HPDE6-E6E7 (cell line): ENCODE data around the gene ATAD2B.
"Not testable (repeated sequence)": the region's sequence is repeated elsewhere in the genome, so short reads cannot be mapped to it uniquely, and the experiment has no call there.

Experiments
- DNase-seq: peaks from one replicate; pipeline ENCODE4 v3.0.0; 2011; ENCODE audit warnings: missing footprints; ENCODE audit errors: extremely low spot score

ATAD2B gene

DNA sequence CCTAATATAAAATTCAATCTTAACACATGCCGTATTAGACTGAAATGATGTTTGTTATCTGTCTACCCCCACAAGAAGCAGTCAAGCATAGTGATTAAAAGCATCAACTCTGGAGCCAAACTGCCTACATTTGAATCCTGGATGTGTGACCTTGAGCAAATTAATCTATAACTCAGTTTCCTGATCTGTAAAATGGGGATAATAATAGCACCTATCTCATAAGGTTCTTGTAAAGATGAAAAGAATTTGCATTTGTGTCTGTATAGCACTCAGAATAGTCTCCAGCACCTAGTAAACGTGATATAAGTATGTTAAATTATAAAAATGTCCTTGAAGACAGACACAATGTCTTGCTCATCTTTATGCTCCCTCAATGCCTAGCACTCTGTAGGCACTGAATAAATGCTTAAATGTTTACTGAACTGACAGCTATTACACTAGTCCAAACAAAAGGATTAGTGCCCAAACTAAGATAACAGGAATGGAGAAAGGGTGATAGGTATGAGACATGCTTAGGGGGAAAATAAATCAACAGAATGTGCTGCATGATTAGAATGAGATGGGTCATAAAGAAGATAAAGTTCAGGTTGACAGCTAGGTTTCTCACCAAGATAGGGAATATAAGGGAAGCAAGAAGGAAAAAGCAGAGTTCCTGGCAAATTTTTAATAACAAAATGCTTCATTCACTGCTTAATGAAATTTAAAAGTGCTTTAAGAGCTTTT, 180.6 kb downstream of the ATAD2B start:
- DNase-seq: no peak

DNA sequence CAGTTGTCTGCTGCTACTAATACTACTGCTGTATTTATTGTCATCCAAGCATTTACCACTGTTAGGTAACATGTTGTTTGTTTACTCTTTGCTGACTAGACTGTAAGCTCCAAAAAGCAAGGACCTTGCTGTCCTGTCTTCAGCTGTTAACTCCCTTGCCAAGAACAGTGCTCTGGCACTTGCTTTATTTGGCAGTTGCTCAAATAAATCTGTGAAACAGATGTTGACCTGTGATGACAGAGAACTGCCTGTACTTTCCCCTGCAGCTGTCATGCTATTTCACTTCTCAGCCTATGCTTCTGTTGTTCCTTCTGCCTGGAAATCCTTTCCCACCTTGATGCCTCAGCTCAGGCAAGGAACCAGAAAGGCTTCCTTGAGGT, 181.2 kb downstream of the ATAD2B start:
- no peak for DNase-seq

DNA sequence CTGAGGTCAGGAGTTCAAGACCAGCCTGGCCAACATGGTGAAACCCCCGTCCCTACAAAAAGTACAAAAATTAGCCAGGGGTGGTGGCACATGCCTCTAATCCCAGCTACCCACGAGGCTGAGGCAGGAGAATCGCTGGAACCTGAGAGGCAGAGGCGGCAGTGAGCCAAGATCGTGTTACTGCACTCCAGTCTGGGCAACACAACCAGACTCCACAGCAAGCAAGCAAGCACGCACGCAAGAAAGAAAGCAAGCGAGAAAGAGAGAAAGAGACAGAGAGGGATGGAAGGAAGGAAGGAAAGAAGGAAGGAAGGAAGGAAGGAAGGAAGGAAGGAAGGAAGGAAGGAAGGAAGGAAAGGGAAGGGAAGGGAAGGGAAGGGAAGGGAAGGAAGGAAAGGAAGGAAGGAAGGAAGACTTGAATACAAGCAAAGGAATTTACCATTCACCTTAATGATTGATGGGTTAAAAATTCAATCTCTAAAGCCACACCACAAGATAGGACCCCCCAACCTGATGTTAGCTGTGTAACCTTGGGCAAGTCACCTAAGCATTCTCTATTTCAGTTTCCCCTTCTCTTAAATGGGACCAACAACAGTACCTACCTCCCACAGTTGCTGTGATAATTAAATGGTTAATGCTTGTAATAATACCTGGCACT, 181.7 kb downstream of the ATAD2B start:
- no peak for DNase-seq

DNA sequence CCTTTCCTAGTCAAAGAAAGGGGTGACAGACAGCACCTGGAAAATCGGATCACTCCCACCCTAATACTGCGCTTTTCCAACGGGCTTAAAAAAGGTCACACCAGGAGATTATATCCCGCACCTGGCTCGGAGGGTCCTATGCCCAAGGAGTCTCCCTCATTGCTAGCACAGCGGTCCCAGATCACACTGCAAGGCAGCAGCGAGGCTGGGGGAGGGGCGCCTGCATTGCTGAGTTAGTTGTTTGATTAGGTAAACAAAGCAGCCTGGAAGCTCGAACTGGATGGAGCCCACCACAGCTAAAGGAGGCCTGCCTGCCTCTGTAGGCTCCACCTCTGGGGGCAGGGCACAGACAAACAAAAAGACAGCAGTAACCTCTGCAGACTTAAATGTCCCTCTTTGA, 190.1 kb downstream of the ATAD2B start:
- not testable (repeated sequence) for DNase-seq

DNA sequence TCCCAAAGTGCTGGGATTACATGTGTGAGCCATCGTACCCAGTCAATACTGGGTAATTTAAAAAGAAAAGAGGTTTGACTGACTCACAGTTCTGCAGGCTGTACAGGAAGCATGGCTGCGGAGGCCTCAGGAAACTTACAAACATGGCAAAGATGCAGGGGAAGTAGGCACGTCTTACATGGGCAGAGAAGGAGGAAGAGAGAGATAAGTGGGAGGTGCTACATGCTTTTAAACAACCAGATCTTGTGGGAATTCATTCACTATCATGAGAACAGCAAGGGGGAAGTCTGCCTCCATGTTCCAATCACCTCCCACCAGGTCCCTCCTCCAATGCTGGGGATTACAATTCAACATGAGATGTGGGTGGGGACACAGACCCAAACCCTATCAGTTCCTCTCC, 192.5 kb downstream of the ATAD2B start:
- no peak for DNase-seq

DNA sequence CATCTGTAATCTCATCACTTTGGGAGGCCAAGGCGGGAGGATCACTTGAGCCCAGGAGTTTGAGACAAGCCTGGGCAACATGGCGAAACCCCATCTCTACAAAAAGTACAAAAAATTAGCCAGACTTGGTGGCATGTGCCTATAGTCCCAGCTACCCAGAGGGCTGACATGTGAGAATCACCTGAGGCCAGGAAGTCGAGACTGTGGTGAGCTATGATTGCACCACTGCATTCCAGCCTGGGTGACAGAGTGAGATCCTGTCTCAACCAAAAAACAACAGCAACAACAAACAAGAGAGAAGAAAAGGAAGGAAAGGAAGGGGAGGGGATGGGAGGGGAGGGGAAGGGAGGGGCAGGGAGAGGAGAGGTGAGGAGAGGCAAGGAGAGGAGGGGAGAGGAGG, 203.9 kb downstream of the ATAD2B start:
- DNase-seq: not testable (repeated sequence)

DNA sequence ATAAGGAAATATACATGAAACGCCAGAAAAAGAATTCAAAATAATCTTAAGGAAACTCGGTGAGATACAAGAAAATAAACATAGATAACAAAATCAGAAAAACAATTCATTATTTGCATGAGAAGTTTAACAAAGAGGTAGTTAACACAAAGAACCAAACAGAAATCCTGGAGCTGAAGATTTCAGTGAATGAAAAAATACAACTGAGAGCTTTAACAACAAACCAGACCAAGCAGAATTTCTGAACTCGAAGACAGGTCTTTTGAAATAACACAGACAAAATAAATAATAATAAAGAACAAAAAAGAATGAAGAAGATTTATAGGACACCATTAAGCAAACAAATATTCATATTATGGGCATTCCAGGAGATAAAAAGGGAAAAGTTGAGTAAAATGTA, 204.7 kb downstream of the ATAD2B start:
- DNase-seq: no peak

DNA sequence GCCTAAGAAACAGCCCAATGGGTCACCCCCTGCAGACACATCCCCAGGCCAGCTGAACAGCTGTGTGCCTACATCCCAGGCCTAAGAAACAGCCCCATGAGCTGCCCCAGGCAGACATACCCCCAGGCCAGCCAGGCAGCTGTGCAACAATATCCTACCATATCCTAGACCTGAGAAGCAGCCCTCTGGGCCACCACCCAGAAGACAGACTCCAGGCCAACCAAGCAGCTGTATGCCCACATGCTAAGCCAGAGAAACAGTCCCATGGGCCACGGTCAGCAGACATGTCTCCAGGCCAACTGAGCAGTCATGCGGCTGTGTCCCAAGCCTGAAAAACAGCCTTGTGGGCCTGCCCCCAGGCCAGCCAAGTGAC, 205.5 kb downstream of the ATAD2B start:
- no peak for DNase-seq

DNA sequence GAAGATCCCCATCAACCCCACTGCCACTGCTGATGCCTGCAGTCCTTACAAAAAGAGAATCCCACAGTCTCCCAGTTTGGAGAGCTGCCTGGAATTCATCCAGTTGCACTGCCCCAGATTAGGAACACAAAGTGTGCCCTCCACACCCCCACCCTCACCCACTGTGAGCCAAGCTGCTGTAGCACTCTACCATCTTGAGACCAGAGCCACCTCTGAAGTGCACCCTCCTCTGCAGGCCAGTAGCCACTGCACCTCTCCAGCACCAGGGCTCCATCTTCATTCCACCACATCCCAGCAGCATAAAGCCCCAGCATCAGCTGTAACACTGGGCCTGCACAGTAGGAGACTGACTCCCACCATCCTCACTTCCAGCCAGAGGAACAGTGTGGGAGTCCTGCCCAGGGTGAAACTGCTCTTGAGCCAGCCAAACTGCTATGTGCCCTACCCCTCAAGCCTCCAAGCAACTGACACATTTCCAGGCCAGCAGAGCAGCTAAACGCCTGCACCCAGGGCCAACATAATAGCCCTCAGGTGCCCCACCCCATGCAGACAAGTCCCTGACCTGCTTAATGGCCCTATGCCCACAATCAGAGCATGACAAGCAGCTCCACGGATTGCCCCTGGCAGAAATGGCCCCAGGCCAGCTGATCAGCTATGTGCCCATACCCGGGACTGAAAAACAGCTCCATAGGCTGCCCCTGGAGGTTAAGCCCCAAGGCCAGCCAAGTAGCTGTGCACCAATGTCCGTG, 206.0 kb downstream of the ATAD2B start:
- DNase-seq: no peak

DNA sequence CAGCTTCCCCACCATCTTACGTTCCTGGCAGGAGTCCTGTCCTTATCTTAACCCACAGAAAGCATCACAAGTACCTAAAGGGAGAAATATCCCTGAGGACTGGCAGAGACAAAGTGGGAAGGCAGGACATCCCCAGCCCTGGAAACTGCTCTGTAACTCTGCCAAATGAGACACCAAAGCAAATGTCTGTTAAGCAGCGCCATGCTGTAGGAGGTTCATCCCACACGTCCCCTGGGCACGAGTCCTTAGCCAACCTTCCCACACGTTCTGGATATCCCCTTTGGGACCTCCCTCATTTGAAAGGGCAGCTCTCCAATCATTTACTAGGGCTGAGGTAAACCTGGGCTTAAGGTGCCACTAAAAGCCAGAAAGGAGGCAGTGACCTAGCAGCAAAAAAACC, 207.2 kb downstream of the ATAD2B start:
- DNase-seq: no peak

DNA sequence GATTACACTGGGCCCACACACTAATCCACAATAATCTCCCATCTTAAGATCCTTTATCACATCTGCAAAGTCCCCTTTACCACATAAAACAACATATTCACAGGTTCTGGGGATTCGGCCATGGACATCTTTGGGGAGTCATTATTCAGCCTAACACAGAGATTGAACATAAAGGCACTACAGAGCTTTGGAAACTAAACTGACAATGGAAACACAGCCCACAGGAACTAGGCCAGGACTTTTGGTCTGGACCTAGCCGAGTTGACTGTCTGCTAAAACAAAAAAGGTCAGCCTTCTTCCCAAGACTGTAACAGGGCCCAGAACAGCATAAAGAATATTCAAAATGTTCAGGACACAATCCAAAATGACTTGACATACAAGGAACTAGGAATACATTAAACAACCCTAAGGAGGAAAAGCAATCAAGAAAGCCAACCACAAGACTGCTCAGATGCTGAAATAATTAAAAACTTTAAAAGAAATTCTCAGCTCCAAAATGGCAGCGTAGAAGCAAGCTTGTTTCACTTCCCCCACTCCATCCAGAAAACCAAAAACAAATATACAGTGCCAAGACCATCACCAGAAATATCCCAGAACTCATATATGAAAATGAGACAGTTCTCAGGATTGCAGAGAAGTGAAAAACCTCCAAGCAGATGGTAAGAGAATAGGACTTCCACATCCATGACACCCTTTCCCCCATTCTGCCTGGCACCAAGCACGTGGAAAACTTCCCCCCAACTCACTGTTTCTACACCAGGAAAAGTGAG, 207.8 kb downstream of the ATAD2B start:
- DNase-seq: no peak

DNA sequence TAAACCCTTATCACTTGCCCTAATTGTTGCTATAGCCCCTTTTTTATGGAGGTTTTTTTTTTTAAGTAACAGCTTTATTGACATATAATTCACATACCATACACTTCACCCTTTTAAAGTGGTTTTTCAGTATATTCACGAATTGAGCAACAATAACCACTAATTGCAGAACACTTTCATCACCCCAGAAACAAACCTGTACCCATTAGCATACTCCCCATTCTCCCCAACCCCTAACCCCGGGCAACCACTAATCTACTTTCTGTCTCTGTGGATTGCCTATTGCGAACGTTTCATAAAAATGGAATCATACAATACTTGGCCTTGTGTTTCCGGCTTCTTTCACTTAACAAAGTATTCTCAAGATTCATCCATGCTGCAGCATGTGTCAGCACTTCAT, 213.6 kb downstream of the ATAD2B start:
- no peak for DNase-seq

DNA sequence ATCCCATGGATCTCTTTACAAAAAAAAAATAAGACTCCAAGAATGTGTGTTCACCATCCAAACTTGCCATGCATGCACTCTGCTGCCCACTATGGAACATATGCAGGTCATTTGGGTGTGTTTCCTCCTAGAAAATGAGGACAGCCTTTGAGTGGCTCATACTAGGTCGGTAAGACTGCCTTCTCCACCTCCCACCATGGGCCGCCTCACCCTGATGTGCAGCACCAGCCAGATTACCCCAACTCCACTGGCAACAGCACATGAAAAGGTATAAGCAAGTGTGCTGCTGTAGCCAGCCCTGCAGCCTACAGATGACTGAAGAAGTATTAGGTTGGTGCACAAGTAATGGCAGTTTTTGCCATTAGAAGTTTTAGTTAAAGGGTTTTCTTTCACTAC, 214.2 kb downstream of the ATAD2B start:
- DNase-seq: no peak

DNA sequence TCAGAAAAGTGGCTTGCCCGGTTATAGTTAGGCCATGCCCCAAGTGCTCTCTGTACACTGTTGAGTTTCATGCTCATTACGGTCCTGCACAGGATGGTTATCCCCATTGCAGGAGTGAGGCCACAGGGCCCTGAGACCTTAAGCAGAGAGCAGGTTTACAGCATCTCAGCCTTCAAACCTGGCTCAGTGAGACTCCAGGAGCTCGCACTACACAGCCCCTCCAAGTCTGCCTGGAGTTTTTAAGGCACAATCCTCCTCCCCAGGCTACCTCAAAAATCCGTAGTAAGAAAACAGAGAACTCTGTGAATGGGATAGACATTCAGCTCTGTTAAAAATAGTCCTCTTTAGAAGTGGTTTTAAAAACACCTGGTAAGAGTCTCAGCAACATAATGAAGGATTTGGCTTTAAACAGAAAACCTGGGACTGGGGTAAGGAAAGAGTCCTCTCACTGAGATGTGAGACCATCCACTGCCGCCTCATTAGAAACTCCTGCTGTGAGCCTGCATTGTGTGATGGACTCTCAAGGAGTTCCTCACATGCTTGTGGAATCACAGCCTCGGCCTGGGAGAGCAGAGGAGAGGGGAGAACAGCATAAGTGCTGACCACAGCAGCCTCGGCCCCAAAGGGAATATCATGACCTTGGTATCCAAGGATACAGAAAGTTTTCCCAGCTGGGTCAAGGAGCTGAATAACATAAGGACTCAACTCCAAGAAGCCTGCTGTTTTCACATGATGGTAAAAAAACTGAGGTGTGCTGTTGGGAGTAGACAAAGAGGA, 214.8 kb downstream of the ATAD2B start:
- DNase-seq: no peak

DNA sequence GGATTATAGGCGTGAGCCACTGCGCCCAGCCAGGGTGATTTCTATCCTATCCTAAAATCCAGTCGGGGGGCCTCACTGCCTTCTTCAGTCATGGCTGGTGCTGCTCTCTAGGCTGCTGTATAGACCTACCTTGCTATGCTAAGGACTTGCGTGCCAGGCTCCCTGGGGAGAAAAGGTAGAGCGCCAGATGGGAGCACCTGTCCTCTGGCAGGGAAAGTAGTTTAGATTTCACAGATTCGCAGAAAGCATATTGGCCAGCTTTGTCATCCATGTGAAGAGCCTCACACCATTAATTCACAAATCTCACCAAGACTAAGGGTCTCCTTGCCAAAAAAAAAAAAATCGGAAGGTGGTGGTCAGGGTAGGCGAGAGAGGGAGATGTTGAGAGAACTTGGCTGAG, 217.6 kb downstream of the ATAD2B start:
- DNase-seq: no peak

DNA sequence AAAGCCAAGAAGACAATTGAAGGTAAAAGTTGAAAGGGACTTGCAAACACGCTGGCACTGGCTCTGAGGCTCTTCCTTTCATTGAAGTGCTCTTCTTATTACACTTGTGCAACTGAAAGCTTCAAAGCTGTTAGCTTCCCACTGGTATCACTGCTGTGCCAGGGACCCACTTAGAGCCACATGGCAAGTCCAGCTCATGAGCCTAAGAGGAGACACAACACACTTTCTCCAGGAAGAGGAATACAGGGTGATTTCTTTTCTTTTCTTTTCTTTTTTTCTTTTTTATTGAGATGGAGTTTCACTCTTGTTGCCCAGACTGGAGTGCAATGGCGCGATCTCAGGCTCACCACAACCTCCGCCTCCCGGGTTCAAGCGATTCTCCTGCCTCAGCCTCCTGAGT, 218.2 kb downstream of the ATAD2B start:
- DNase-seq: no peak

DNA sequence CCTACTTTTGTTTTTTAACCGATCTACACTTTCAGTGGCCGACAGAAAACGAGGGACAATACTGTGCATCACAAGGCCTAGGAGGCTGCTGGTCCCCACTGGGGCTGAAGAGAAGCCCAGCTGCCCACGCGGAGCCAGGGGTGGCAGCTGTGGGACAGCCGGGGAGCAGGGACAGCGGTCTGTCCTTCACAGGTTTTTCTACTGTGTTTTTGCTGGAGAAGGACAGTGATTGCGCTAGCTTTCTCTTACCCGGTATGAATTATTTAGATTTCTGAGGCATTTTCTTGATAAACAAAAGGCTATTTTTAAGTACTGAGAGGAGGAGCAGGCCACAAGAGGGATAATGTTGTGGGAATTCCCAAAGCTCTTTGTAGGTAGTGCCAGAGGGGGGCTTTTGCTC, 219.8 kb downstream of the ATAD2B start:
- no peak for DNase-seq

DNA sequence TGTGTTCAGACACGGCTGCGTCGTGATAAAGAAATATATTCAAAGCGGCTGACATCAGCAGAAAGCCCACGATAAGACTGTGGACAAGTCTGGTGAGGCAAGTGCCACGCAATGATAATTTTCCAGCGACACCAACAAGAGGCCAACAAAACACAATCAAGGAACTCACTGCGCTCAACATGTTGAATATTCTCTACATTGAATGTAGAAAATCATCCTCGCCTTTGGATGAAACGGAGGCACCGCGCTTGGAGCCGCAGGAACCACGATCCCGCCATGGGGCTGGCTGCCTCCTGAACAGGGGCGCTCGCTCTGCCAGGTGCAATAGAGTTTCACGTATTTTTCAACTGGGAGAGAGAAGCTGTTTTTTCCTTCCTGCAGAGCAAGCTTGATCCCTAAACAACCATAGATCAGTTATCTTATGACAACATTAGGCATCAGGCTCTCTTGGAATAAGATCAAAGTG, 220.3 kb downstream of the ATAD2B start:
- no peak for DNase-seq

DNA sequence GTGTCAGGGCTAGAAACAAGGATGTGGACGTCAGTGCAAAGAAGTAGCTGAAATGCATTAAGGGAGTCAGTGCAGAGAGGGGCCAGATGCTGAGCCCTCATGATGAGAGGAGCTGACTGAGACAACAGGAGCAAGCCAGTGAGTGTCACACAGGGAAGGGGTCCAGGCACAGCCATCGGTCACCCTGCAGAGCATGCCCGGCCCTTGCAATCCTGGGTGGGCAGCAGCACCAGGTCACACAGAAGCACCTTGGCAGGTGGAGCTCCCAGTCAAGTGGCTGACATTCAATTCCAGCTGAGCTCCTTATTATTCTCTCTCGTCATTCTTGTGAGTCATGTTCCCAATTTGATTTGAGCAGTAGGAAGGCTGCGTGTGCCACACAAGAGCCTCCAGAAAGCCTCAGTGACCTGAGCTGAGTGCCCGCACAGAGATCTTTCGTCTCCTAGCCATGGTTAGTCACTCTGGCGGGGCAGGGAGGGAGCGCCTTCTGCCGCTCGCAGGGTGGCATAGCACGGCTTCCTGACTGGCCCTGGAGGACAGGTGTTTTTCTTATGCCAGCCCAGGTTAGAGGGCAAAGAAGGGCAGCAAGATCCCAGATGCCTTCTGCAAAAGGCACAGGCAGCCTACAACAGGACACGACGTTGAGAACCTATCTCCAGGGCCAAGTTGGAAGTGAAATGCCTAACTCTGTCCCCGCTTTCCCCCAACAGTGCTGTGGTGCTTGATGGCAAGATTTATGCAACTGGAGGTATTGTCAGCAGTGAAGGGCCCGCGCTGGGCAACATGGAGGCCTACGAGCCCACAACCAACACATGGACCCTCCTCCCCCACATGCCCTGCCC, 220.9 kb downstream of the ATAD2B start:
- DNase-seq: no peak

DNA sequence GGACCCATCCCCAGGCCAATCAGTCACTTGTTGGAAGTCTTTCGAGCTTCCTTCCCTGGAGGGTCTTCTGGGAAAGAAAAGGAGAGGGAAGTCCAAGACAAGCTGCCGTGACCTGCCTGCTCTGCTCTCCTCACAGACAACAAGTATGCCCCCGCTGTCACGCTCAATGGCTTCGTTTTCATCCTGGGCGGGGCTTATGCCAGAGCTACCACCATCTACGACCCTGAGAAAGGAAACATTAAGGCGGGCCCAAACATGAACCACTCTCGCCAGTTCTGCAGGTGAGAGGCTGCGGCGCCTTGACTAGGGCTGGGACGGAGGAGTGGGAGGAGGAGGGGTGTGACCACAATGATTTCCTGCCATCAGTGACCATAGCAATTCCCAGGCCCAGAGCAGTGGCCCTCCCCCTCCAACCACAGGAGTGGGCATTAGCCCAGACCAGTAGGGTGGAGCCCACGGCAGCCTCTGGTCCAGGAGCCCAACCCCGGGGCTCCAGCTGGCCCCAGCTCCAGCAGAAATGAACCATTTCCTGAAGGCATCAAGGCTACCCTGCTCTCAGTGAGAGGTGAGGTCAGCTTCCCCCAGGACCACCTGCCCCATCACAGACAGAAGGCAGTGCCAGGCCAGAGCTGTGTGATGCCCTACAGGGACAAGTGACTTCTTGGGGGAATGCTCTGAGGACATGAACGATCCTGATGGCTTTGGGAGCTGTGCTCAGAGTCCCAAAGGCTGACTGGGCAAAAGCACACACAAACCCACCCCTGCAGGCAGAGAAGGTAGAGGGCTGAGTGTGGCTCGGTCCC, 223.1 kb downstream of the ATAD2B start:
- DNase-seq: no peak
